Measurements from ENCODE around the gene KCNQ1. TPM values are rescaled to one million over a fixed set of nuclear protein-coding genes. Genes with fewer than 3 reads are reported as not detected.

KCNQ1 gene
- total RNA-seq, 4 donors from 2014 or later: 2.6 to 12.7 (median 4.9) TPM

GRCh38 chr11:2582351-2582945, 137.6 kb downstream of the KCNQ1 start:
- H3K4me1 ChIP-seq: no peaks in the 10 kb centered on the region
- TF ChIP-seq CTCF (IDR thresholded peaks at IDR 0.05) (no peak), EP300 (IDR thresholded peaks at IDR 0.05) (no peak), POLR2AphosphoS5 (IDR thresholded peaks at IDR 0.05) (no peak), POLR2A (IDR thresholded peaks at IDR 0.05) (no peak)
- no peaks in the 10 kb centered on the region for H3K36me3 ChIP-seq
- ATAC-seq: no peak
- no peaks in the 10 kb centered on the region for H3K9me3 ChIP-seq
- H3K4me3 ChIP-seq: no peak overlapping the region
- no peaks in the 10 kb centered on the region for H3K27me3 ChIP-seq
- no peak overlapping the region for H3K27ac ChIP-seq
- 40 to 52% methylated on average over 2 to 3 of the region's 12 CpGs for WGBS, 2 donors (ENCODE audit: low coverage in 1 of 2)

DNA sequence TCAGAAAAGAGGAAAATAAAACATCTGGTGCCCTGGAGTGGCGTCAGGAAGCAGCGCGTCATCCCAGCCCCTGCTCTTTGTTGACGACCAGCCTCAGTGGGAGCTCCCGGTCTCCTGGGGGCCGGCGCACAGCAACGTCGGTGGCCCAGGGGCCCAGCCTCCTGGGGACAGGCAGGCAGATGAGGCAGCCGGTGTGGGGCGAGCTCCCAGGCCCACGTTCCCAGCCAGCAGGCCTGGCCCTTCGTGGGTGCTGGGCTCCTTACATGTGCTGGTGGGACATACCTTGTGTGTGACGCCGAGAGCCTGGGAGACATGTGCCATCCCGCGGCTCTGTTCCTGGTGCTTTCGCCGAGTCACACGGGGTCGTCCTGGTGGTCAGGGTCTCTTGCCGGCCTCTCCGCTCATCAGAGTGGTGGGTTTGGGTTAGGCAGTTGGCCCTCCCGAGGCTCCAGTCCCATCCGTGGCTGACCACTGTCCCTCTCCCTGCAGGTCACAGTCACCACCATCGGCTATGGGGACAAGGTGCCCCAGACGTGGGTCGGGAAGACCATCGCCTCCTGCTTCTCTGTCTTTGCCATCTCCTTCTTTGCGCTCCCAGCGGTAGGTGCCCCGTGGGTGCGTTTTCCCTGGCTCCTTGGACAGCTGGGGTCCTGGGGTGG, 138.3 kb downstream of the KCNQ1 start:
- Histone ChIP-seq H3K9me3 (no peaks in the 10 kb centered on the region), H3K27me3 (no peaks in the 10 kb centered on the region), H3K36me3 (no peaks in the 10 kb centered on the region), H3K27ac (no peak overlapping the region), H3K4me3 (no peak overlapping the region), H3K4me1 (no peaks in the 10 kb centered on the region)
- no peak for ATAC-seq
- WGBS, 2 donors (ENCODE audit: low coverage in 1 of 2): 81 to 86% methylated on average over 5 to 13 of the region's 33 CpGs
- no peak for TF ChIP-seq CTCF (IDR thresholded peaks at IDR 0.05)
- TF ChIP-seq EP300 (IDR thresholded peaks at IDR 0.05): no peak
- no peak for TF ChIP-seq POLR2AphosphoS5 (IDR thresholded peaks at IDR 0.05)
- TF ChIP-seq POLR2A (IDR thresholded peaks at IDR 0.05): no peak

DNA sequence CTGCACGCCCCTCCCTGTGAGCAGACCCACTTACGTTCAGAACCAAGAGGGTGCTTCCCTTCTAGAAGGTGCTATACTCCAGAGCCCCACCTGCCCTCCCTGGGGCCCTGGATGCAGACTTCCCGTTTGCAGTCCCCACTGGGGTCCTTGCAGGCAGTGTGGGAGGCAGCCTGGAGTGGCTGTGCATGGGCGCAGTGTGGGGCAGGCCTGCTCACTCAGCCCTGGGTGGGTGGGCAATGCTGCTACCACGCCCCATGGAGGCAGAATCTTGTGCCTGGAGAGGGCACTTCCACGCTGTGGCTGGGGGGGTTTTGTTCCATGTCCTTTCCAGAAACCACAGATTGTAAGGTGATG, 138.8 kb downstream of the KCNQ1 start:
- Histone ChIP-seq H3K4me1 (no peaks in the 10 kb centered on the region), H3K4me3 (no peak overlapping the region), H3K9me3 (no peaks in the 10 kb centered on the region), H3K36me3 (no peaks in the 10 kb centered on the region), H3K27me3 (no peaks in the 10 kb centered on the region), H3K27ac (no peak overlapping the region)
- TF ChIP-seq EP300 (IDR thresholded peaks at IDR 0.05) (no peak), CTCF (IDR thresholded peaks at IDR 0.05) (no peak), POLR2A (IDR thresholded peaks at IDR 0.05) (no peak), POLR2AphosphoS5 (IDR thresholded peaks at IDR 0.05) (no peak)
- WGBS, 2 donors (ENCODE audit: low coverage in 1 of 2): no CpG with 5 or more reads among the region's 6 CpGs
- ATAC-seq: no peak

DNA sequence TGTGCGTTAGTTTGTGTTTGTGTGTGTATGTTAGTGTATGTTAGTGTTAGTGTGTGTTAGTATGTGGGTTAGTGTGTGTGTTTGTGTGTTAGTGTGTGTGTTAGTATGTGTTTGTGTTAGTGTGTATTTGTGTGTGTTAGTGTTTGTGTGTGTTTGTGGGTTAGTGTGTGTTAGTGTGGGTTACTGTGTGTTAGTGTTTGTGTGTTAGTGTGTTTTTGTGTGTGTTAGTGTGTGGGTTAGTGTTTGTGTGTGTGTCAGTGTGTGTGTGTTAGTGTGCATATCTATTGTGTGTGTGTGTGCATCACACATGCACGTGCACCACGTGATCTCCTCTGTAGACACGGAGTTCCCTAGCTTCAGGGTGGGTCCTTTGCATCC, 139.6 kb downstream of the KCNQ1 start:
- Histone ChIP-seq H3K9me3 (no peaks in the 10 kb centered on the region), H3K27me3 (no peaks in the 10 kb centered on the region), H3K4me1 (no peaks in the 10 kb centered on the region), H3K27ac (no peak overlapping the region), H3K36me3 (no peaks in the 10 kb centered on the region), H3K4me3 (no peak overlapping the region)
- no peak for ATAC-seq
- TF ChIP-seq CTCF (IDR thresholded peaks at IDR 0.05) (no peak), POLR2AphosphoS5 (IDR thresholded peaks at IDR 0.05) (no peak), POLR2A (IDR thresholded peaks at IDR 0.05) (no peak), EP300 (IDR thresholded peaks at IDR 0.05) (no peak)
- 80 to 100% methylated on average over 1 to 2 of the region's 4 CpGs for WGBS, 2 donors (ENCODE audit: low coverage in 1 of 2)

Measured in gastroesophageal sphincter (tissue), 4 donors.